Activated CD8-positive, alpha-beta T cell treated with anti-CD3 and anti-CD28 coated beads for 36 hours (primary cell): Measurements from ENCODE around the gene MAFF. TPM values are rescaled to one million over a fixed set of nuclear protein-coding genes. Genes with fewer than 3 reads are reported as not detected.
"Not testable (repeated sequence)": the region's sequence is repeated elsewhere in the genome, so short reads cannot be mapped to it uniquely, and the experiment has no call there.

Experiments used
- ATAC-seq: fragments of 200-7000 bp; cut with Tn5 transposase; one replicate; pipeline ENCODE4 v1.10.0; 2021; ENCODE audit warnings: mild to moderate bottlenecking, moderate library complexity
- CTCF ChIA-PET: fragments of 350-600 bp; sonication (Branson Sonifier 250); formaldehyde crosslinking; loops from one replicate; lab custom pipeline; 2021; ENCODE audit warnings: antibody characterized with exemption; lab: Charles Lee
- POLR2A ChIA-PET: fragments of 350-600 bp; sonication (Branson Sonifier 250); formaldehyde crosslinking; loops from one replicate; lab custom pipeline; 2021; ENCODE audit warnings: antibody characterized with exemption; lab: Charles Lee
- DNase-seq: peaks from one replicate; pipeline ENCODE4 v3.0.0-alpha.2; 2020
- H3K27ac Mint-ChIP-seq: one replicate; pipeline ENCODE4 v1.8.0; 2021; ENCODE audit warnings: mild to moderate bottlenecking, mixed read lengths
- H3K27me3 Mint-ChIP-seq: one replicate; pipeline ENCODE4 v1.8.0; 2021; ENCODE audit warnings: mixed read lengths
- H3K36me3 Mint-ChIP-seq: one replicate; pipeline ENCODE4 v1.8.0; 2021; ENCODE audit warnings: low read depth, mixed read lengths
- H3K4me1 Mint-ChIP-seq: one replicate; pipeline ENCODE4 v1.8.0; 2021; ENCODE audit warnings: low read depth, mixed read lengths
- H3K4me3 Mint-ChIP-seq: one replicate; pipeline ENCODE4 v1.8.0; 2021; ENCODE audit warnings: mild to moderate bottlenecking, moderate library complexity, mixed read lengths
- H3K9me3 Mint-ChIP-seq: one replicate; pipeline ENCODE4 v1.8.0; 2021; ENCODE audit warnings: mixed read lengths
- CTCF ChIP-seq: fragments of 200-600 bp; IDR thresholded peaks from one replicate; pipeline ENCODE4 v1.8.0; 2022; ENCODE audit warnings: antibody characterized with exemption, mild to moderate bottlenecking
- intact Hi-C: fragments of 100-400 bp; cut with micrococcal nuclease; formaldehyde crosslinking; loops from one replicate; pipeline ENCODE4 v1.10.0; 2022
- total RNA-seq, 2 experiments: library from RNA; stranded (reverse); gene quantifications; one replicate each; pipeline ENCODE4 v1.2.3, GENCODE V29; 2021

The MAFF gene
- total RNA-seq, 2 experiments from 2014 or later, result 12.5 to 13.7 TPM

GRCh38 chr22:38233427-38233826 is 31.6 kb downstream of the MAFF start:
- intact Hi-C loops, result no loop called here
- Mint-ChIP-seq H3K36me3 (peaks cover 9% of the 10 kb centered on the region), H3K27me3 (no peaks in the 10 kb centered on the region), H3K27ac (no peak overlapping the region), H3K4me3 (no peak overlapping the region), H3K9me3 (no peaks in the 10 kb centered on the region), H3K4me1 (no peaks in the 10 kb centered on the region)
- DNase-seq, result no peak
- CTCF ChIA-PET, result interaction anchor here (0.6 to 1.4 kb wide), 2 partner anchors 17 to 120 kb away, joined by 3 read pairs; no protein-coding TSS in a partner anchor
- no peak for ATAC-seq
- POLR2A ChIA-PET, result no interaction called here
- TF ChIP-seq CTCF, result no peak

- ATAC-seq, H3K9me3 Mint-ChIP-seq, H3K36me3 Mint-ChIP-seq, H3K27me3 Mint-ChIP-seq, intact Hi-C loops, H3K4me1 Mint-ChIP-seq, H3K27ac Mint-ChIP-seq, H3K4me3 Mint-ChIP-seq, DNase-seq: not testable (repeated sequence)
- ChIA-PET CTCF (interaction anchor here (1.4 kb wide), 1 partner anchor 16 kb away, joined by 3 read pairs; no protein-coding TSS in a partner anchor), POLR2A (interaction anchor here (0.6 kb wide), 1 partner anchor 133 kb away, joined by 3 read pairs; no protein-coding TSS in a partner anchor)
Measured at GRCh38 chr22:38233856-38234255, 32.1 kb downstream of the MAFF start.

- H3K9me3 Mint-ChIP-seq, result no peaks in the 10 kb centered on the region
- ChIA-PET CTCF (no interaction called here), POLR2A (no interaction called here)
- DNase-seq, result no peak
- no peak overlapping the region for H3K27ac Mint-ChIP-seq
- no peaks in the 10 kb centered on the region for H3K4me1 Mint-ChIP-seq
- intact Hi-C loops, result no loop called here
- ATAC-seq, result no peak
- peaks cover 9% of the 10 kb centered on the region for H3K36me3 Mint-ChIP-seq
- H3K4me3 Mint-ChIP-seq, result no peak overlapping the region
- no peak for TF ChIP-seq CTCF
- no peaks in the 10 kb centered on the region for H3K27me3 Mint-ChIP-seq
Measured at GRCh38 chr22:38235240-38235850, 33.6 kb downstream of the MAFF start.

GRCh38 chr22:38236786-38237185 is 35.0 kb downstream of the MAFF start:
- no peak for DNase-seq
- no peak for ATAC-seq
- no peak overlapping the region for H3K4me3 Mint-ChIP-seq
- ChIA-PET CTCF (no interaction called here), POLR2A (no interaction called here)
- intact Hi-C loops, result no loop called here
- no peaks in the 10 kb centered on the region for H3K9me3 Mint-ChIP-seq
- no peak for TF ChIP-seq CTCF
- no peaks in the 10 kb centered on the region for H3K4me1 Mint-ChIP-seq
- H3K36me3 Mint-ChIP-seq, result no peaks in the 10 kb centered on the region
- H3K27ac Mint-ChIP-seq, result no peak overlapping the region
- no peaks in the 10 kb centered on the region for H3K27me3 Mint-ChIP-seq

- no peaks in the 10 kb centered on the region for H3K9me3 Mint-ChIP-seq
- intact Hi-C loops, result no loop called here
- ChIA-PET POLR2A (no interaction called here), CTCF (no interaction called here)
- H3K27ac Mint-ChIP-seq, result no peak overlapping the region
- ATAC-seq (no peak), DNase-seq (no peak)
- H3K27me3 Mint-ChIP-seq, result no peaks in the 10 kb centered on the region
- no peaks in the 10 kb centered on the region for H3K36me3 Mint-ChIP-seq
- no peaks in the 10 kb centered on the region for H3K4me1 Mint-ChIP-seq
- no peak overlapping the region for H3K4me3 Mint-ChIP-seq
- no peak for TF ChIP-seq CTCF
Measured at GRCh38 chr22:38238519-38239071, 36.8 kb downstream of the MAFF start.
